ENCODE data around the gene ACAD10. TPM values are rescaled to one million over a fixed set of nuclear protein-coding genes. Genes with fewer than 3 reads are reported as not detected.
"Not testable (repeated sequence)": the region's sequence is repeated elsewhere in the genome, so short reads cannot be mapped to it uniquely, and the experiment has no call there.

The ACAD10 gene
- total and polyA plus RNA-seq, 10 of the 15 experiments (the other 5 are each of a cell fraction or from before 2014, with no cell fraction given), result 2.9 to 21.9 (median 17.5) TPM

GRCh38 chr12:111715279-111715678 lies 29.4 kb downstream of the ACAD10 start (continued):
- TF ChIP-seq, protein P1, sequence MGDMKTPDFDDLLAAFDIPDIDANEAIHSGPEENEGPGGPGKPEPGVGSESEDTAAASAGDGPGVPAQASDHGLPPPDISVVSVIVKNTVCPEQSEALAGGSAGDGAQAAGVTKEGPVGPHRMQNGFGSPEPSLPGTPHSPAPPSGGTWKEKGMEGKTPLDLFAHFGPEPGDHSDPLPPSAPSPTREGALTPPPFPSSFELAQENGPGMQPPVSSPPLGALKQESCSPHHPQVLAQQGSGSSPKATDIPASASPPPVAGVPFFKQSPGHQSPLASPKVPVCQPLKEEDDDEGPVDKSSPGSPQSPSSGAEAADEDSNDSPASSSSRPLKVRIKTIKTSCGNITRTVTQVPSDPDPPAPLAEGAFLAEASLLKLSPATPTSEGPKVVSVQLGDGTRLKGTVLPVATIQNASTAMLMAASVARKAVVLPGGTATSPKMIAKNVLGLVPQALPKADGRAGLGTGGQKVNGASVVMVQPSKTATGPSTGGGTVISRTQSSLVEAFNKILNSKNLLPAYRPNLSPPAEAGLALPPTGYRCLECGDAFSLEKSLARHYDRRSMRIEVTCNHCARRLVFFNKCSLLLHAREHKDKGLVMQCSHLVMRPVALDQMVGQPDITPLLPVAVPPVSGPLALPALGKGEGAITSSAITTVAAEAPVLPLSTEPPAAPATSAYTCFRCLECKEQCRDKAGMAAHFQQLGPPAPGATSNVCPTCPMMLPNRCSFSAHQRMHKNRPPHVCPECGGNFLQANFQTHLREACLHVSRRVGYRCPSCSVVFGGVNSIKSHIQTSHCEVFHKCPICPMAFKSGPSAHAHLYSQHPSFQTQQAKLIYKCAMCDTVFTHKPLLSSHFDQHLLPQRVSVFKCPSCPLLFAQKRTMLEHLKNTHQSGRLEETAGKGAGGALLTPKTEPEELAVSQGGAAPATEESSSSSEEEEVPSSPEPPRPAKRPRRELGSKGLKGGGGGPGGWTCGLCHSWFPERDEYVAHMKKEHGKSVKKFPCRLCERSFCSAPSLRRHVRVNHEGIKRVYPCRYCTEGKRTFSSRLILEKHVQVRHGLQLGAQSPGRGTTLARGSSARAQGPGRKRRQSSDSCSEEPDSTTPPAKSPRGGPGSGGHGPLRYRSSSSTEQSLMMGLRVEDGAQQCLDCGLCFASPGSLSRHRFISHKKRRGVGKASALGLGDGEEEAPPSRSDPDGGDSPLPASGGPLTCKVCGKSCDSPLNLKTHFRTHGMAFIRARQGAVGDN (IDR thresholded peaks at IDR 0.05), result no peak

- H3K4me3 ChIP-seq; H4K20me1 ChIP-seq (ENCODE audit: control insufficient read depth, insufficient read depth); in situ Hi-C loops (cut with MboI); intact Hi-C loops (cut with micrococcal nuclease; ENCODE audit: unreplicated experiment); SMC1A ChIA-PET (ENCODE audit: uncharacterized antibody, unreplicated experiment); ATAC-seq; H3K9me3 ChIP-seq (replicated peaks; ENCODE audit: control insufficient read depth, insufficient read depth, low read length); H3K9ac ChIP-seq (ENCODE audit: control insufficient read depth, insufficient read depth, low read length); H3K79me2 ChIP-seq (ENCODE audit: control insufficient read depth, insufficient read depth, low read length); H3K27me3 ChIP-seq (replicated peaks in 1 of 2; ENCODE audit: control insufficient read depth in 2 of 2, insufficient read depth in 2 of 2, low read length in 1 of 2); RAD21 ChIA-PET (ENCODE audit: unreplicated experiment); FAIRE-seq; H3K27ac ChIP-seq (ENCODE audit: control insufficient read depth, insufficient read depth); DNase-seq (ENCODE audit: low read depth, low spot score); H3K36me3 ChIP-seq (ENCODE audit: control insufficient read depth in 2 of 2, insufficient read depth in 2 of 2, low read length in 1 of 2); H3K4me2 ChIP-seq (ENCODE audit: control insufficient read depth, insufficient read depth); H3K4me1 ChIP-seq (ENCODE audit: control insufficient read depth, insufficient read depth, low read length); POLR2A ChIA-PET; H2AFZ ChIP-seq (ENCODE audit: control insufficient read depth, low read depth, low read length); BruUV-seq (replicated peaks): not testable (repeated sequence)
- CTCF ChIA-PET, result interaction anchor here (0.6 to 1.0 kb wide), 2 partner anchors 10 to 687 kb away, joined by 3 read pairs; no protein-coding TSS in a partner anchor
- WGBS (ENCODE audit: insufficient coverage, insufficient replicate concordance, low lambda C conversion rate, missing lambda C conversion rate), result 99% methylated on average over 10 of the region's 10 CpGs
Observed at GRCh38 chr12:111719316-111719715, 33.5 kb downstream of the ACAD10 start.
